CD4-positive, alpha-beta T cell (primary cell): ENCODE measurements around the gene ASTN2. TPM values are rescaled to one million over a fixed set of nuclear protein-coding genes. Genes with fewer than 3 reads are reported as not detected.

Experiments
- ATAC-seq: fragments of 200-7000 bp; cut with Tn5 transposase; one replicate; pipeline ENCODE4 v1.10.0; 2022; ENCODE audit warnings: mild to moderate bottlenecking; ENCODE audit not compliant: poor library complexity
- CTCF ChIA-PET: fragments of 350-600 bp; sonication (Branson Sonifier 250); formaldehyde crosslinking; loops from one replicate; lab custom pipeline; 2021; ENCODE audit warnings: antibody characterized with exemption, inconsistent platforms; lab: Charles Lee
- POLR2A ChIA-PET: fragments of 350-600 bp; sonication (Branson Sonifier 250); formaldehyde crosslinking; loops from one replicate; lab custom pipeline; 2021; ENCODE audit warnings: antibody characterized with exemption, inconsistent platforms; lab: Charles Lee
- DNase-seq, 14 experiments: peaks; one replicate each; pipeline ENCODE4 v3.0.0-alpha.2; 2013 to 2020; ENCODE audit warnings: mixed read lengths in 2 of 14
- H3K27ac ChIP-seq, 2 donors: one replicate each; pipeline versions ENCODE4 v1.5.1 to v1.7.0; 2013; ENCODE audit warnings: low read length in 2 of 2, low read depth in 1 of 2, mild to moderate bottlenecking in 1 of 2
- H3K27me3 ChIP-seq, 2 experiments: 1 replicate in 1 of 2; 2 replicates in 1 of 2; pipeline versions ENCODE4 v1.6.1 to v1.7.0; 2013; ENCODE audit warnings: low read length in 2 of 2, control low read depth in 1 of 2, mild to moderate bottlenecking in 1 of 2, moderate library complexity in 1 of 2; ENCODE audit not compliant: insufficient read depth in 2 of 2, control insufficient read depth in 1 of 2
- H3K36me3 ChIP-seq: one replicate; pipeline ENCODE4 v1.6.1; 2013; ENCODE audit warnings: low read length, control low read depth; ENCODE audit not compliant: insufficient read depth
- H3K4me1 ChIP-seq: one replicate; pipeline ENCODE4 v1.6.1; 2013; ENCODE audit warnings: low read length, control low read depth; ENCODE audit not compliant: insufficient read depth
- H3K4me3 ChIP-seq: one replicate; pipeline ENCODE4 v1.5.1; 2013; ENCODE audit warnings: mild to moderate bottlenecking, low read length, moderate library complexity
- H3K9me3 ChIP-seq, 2 experiments: 1 replicate in 1 of 2; 2 replicates in 1 of 2; pipeline versions ENCODE4 v1.6.1 to v1.7.0; 2013; ENCODE audit warnings: low read length in 2 of 2, mild to moderate bottlenecking in 2 of 2, control low read depth in 1 of 2, moderate library complexity in 1 of 2; ENCODE audit not compliant: control insufficient read depth in 1 of 2, insufficient read depth in 1 of 2
- H3K27ac Mint-ChIP-seq: one replicate; pipeline ENCODE4 v1.8.0; 2020; ENCODE audit warnings: mixed read lengths
- H3K27me3 Mint-ChIP-seq: one replicate; pipeline ENCODE4 v1.8.0; 2021; ENCODE audit warnings: mixed read lengths
- H3K36me3 Mint-ChIP-seq: one replicate; pipeline ENCODE4 v1.8.0; 2021; ENCODE audit warnings: low read depth, mixed read lengths
- H3K4me1 Mint-ChIP-seq: one replicate; pipeline ENCODE4 v1.8.0; 2021; ENCODE audit warnings: low read depth, mixed read lengths
- H3K4me3 Mint-ChIP-seq: one replicate; pipeline ENCODE4 v1.8.0; 2020; ENCODE audit warnings: mild to moderate bottlenecking, mixed read lengths
- H3K9me3 Mint-ChIP-seq: one replicate; pipeline ENCODE4 v1.8.0; 2020; ENCODE audit warnings: mixed read lengths
- intact Hi-C, 2 experiments: fragments of 100-400 bp; cut with DNase I in 1 of 2; cut with micrococcal nuclease in 1 of 2; formaldehyde crosslinking; loops; one replicate each; pipeline versions ENCODE4 v1.15.1 to v1.9.0; 2023 to 2025; cut with DNase I, micrococcal nuclease
- total RNA-seq, 174 experiments: library from RNA in 2 of 174; stranded (reverse) in 2 of 174; gene quantifications; one replicate each; pipeline ENCODE4 v1.2.3 and lab custom pipeline; 2021 to 2026
- TF ChIP-seq, protein P1 (sequence below): fragments of 200-600 bp; IDR thresholded peaks from one replicate; pipeline ENCODE4 v1.8.0; 2022; ENCODE audit warnings: antibody characterized with exemption, mild to moderate bottlenecking

Gene ASTN2
- total RNA-seq, 2 experiments from 2014 or later, result 2.3 to 2.4 TPM

DNA sequence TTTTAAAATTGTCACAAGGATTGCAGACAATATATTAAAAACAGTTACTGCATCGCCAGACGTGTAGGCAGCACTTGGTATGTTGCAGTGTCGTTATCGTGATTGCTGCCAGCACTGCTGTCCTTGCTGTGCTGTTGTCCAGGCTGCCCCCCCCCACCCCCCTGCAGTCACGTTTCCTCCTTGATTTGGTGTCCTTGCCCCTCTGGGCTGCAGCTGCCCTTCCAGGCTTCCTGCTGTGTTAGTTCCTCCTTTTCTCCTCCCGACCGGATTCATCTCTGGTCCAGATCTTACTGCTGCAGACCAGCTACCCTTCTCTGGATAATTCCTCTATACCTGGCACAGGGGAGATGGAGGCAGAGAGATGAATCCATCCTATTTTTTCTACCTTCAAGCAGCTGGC lies 428.8 kb downstream of the ASTN2 start:
- Histone ChIP-seq H3K27me3 (peaks cover 0 to 3% of the 10 kb centered on the region in 2 experiments), H3K36me3 (no peaks in the 10 kb centered on the region), H3K4me3 (no peak overlapping the region), H3K9me3 (peaks cover 0 to 6% of the 10 kb centered on the region in 2 experiments), H3K27ac (no peak overlapping the region), H3K4me1 (no peaks in the 10 kb centered on the region)
- H3K27me3 Mint-ChIP-seq, result no peaks in the 10 kb centered on the region
- ChIA-PET CTCF (no interaction called here), POLR2A (no interaction called here)
- no peaks in the 10 kb centered on the region for H3K4me1 Mint-ChIP-seq
- H3K9me3 Mint-ChIP-seq, result peaks cover 4% of the 10 kb centered on the region
- H3K36me3 Mint-ChIP-seq, result no peaks in the 10 kb centered on the region
- ATAC-seq (no peak), DNase-seq (no peak)
- TF ChIP-seq, protein P1, sequence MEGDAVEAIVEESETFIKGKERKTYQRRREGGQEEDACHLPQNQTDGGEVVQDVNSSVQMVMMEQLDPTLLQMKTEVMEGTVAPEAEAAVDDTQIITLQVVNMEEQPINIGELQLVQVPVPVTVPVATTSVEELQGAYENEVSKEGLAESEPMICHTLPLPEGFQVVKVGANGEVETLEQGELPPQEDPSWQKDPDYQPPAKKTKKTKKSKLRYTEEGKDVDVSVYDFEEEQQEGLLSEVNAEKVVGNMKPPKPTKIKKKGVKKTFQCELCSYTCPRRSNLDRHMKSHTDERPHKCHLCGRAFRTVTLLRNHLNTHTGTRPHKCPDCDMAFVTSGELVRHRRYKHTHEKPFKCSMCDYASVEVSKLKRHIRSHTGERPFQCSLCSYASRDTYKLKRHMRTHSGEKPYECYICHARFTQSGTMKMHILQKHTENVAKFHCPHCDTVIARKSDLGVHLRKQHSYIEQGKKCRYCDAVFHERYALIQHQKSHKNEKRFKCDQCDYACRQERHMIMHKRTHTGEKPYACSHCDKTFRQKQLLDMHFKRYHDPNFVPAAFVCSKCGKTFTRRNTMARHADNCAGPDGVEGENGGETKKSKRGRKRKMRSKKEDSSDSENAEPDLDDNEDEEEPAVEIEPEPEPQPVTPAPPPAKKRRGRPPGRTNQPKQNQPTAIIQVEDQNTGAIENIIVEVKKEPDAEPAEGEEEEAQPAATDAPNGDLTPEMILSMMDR, result no peak
- no peak overlapping the region for H3K27ac Mint-ChIP-seq
- intact Hi-C loops, result no loop called here
- no peak overlapping the region for H3K4me3 Mint-ChIP-seq

DNA sequence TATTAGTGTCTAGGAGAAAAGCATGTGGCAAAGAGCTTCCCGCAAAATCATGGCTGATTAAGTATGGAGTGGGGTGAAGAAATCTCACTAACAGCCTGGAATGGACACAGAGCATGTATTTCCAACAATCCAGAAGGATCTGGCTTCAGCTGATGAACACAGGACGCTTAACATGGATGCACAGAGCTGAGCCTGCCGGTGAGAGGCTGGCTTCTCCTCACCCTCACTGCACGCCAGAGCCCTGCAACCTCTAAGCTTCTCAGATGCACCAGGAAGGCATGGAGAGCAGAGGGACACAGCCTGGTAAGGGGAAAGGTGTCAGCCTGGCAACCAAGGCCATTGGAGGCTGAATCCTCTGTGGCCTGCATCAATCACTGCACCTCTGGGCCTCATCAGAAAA lies 429.3 kb downstream of the ASTN2 start:
- no peak overlapping the region for H3K27ac Mint-ChIP-seq
- H3K27me3 Mint-ChIP-seq, result no peaks in the 10 kb centered on the region
- no peak for DNase-seq
- no peaks in the 10 kb centered on the region for H3K4me1 ChIP-seq
- POLR2A ChIA-PET, result no interaction called here
- no peak overlapping the region for H3K27ac ChIP-seq
- CTCF ChIA-PET, result no interaction called here
- intact Hi-C loops, result no loop called here
- peaks cover 0 to 6% of the 10 kb centered on the region in 2 experiments for H3K9me3 ChIP-seq
- no peaks in the 10 kb centered on the region for H3K4me1 Mint-ChIP-seq
- no peak overlapping the region for H3K4me3 ChIP-seq
- no peak for ATAC-seq
- H3K9me3 Mint-ChIP-seq, result peaks cover 4% of the 10 kb centered on the region
- no peaks in the 10 kb centered on the region for H3K36me3 Mint-ChIP-seq
- H3K27me3 ChIP-seq, result peaks cover 0 to 3% of the 10 kb centered on the region in 2 experiments
- no peaks in the 10 kb centered on the region for H3K36me3 ChIP-seq
- no peak overlapping the region for H3K4me3 Mint-ChIP-seq
- TF ChIP-seq, protein P1, result no peak

DNA sequence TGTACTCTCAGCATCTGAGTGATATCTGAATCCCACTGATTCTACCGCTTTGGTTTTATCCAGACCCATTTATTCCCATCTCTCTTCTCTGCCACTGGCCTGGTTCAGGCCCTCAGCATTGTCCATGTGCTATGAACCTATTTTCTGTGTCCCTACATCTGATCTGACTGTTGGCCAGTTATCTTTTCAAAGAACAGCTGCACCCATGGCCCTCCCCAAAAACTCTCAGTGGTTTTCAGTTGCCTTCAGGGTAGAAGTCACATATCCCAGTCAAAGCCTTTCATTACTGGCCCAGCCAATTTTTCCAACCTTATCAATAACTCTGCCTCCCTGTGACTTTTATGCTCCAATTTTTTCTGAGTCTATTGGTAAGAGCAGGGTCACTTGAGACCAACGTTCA lies 430.7 kb downstream of the ASTN2 start:
- Histone ChIP-seq H3K4me3 (no peak overlapping the region), H3K27ac (no peak overlapping the region), H3K4me1 (no peaks in the 10 kb centered on the region), H3K9me3 (peaks cover 0 to 6% of the 10 kb centered on the region in 2 experiments), H3K36me3 (no peaks in the 10 kb centered on the region), H3K27me3 (peaks cover 0 to 3% of the 10 kb centered on the region in 2 experiments)
- CTCF ChIA-PET, result no interaction called here
- no peak for ATAC-seq
- Mint-ChIP-seq H3K27me3 (no peaks in the 10 kb centered on the region), H3K4me3 (no peak overlapping the region), H3K9me3 (peaks cover 2% of the 10 kb centered on the region), H3K36me3 (no peaks in the 10 kb centered on the region), H3K4me1 (no peaks in the 10 kb centered on the region), H3K27ac (no peak overlapping the region)
- POLR2A ChIA-PET, result no interaction called here
- no peak for DNase-seq
- intact Hi-C loops, result no loop called here
- TF ChIP-seq, protein P1, result no peak
